K562 (cell line): ENCODE results near the gene HAUS3. TPM values are rescaled to one million over a fixed set of nuclear protein-coding genes. Genes with fewer than 3 reads are reported as not detected.

Source experiments
- ATAC-seq: fragments of 200-7000 bp; cut with Tn5 transposase; 3 replicates; pipeline ENCODE4 v1.9.1; 2020; ENCODE audit warnings: moderate library complexity
- BruUV-seq: library from RNA; stranded (reverse); fragments of 400-500 nt; replicated peaks from 2 replicates; lab custom pipeline; 2021; lab: Mats Ljungman, UMichigan
- CTCF ChIA-PET: fragments of 300-600 bp; formaldehyde crosslinking; extraction: SDS; loops from one replicate; lab custom pipeline; 2021; ENCODE audit warnings: low intra/inter-chr PET ratio; lab: Yijun Ruan, JAX
- POLR2A ChIA-PET: fragments of 300-600, 350-650 bp; sonication (Branson Sonifier 250); formaldehyde crosslinking; extraction: SDS; loops from one replicate; lab custom pipeline; 2021; ENCODE audit warnings: antibody characterized with exemption, inconsistent platforms; lab: Yijun Ruan, JAX
- DNase-seq, 4 experiments: peaks; one replicate each; pipeline versions ENCODE4 v3.0.0 to v3.0.0-alpha.2; 2011 to 2018; ENCODE audit warnings: low spot score in 3 of 4, mixed read lengths in 3 of 4; ENCODE audit errors: extremely low read depth in 1 of 4
- FAIRE-seq: peaks from 2 replicates; lab custom pipeline; 2011; peaks lifted over from hg19 to GRCh38; lab: Jason Lieb, UNC
- H2AFZ ChIP-seq: 2 replicates; pipeline ENCODE4 v1.6.0; 2011; ENCODE audit warnings: low read depth, low read length, control low read depth, inconsistent platforms
- H3K27ac ChIP-seq: fragments of 200-600 bp; 3 replicates; pipeline ENCODE4 v1.8.0; 2011; ENCODE audit warnings: low read depth, mild to moderate bottlenecking, control low read depth, inconsistent platforms, low read length, moderate library complexity, mixed read lengths; ENCODE audit errors: extremely low read depth
- H3K27me3 ChIP-seq, 2 experiments: fragments of 300-600 bp in 1 of 2; 2 replicates in 1 of 2; 3 replicates in 1 of 2; pipeline versions ENCODE4 v1.6.0 to v1.8.0; 2011; ENCODE audit warnings: inconsistent platforms in 2 of 2, low read length in 2 of 2, mild to moderate bottlenecking in 1 of 2, mixed read lengths in 1 of 2, moderate library complexity in 1 of 2; ENCODE audit not compliant: control insufficient read depth in 2 of 2, insufficient read depth in 2 of 2
- H3K36me3 ChIP-seq: fragments of 300-600 bp; 3 replicates; pipeline ENCODE4 v1.8.0; 2011; ENCODE audit warnings: mild to moderate bottlenecking, low read length, inconsistent platforms; ENCODE audit not compliant: control insufficient read depth, insufficient read depth
- H3K4me1 ChIP-seq, 2 experiments: fragments of 200-600 bp in 1 of 2; replicated peaks in 1 of 2; 2 replicates in 1 of 2; 3 replicates in 1 of 2; pipeline versions ENCODE4 v1.5.1 to v1.8.0; 2011; ENCODE audit warnings: inconsistent platforms in 2 of 2, low read length in 2 of 2, mild to moderate bottlenecking in 1 of 2, mixed read lengths in 1 of 2, moderate library complexity in 1 of 2; ENCODE audit not compliant: control insufficient read depth in 2 of 2, insufficient read depth in 2 of 2
- H3K4me2 ChIP-seq: 2 replicates; pipeline ENCODE4 v1.6.1; 2011; ENCODE audit warnings: low read length, control low read depth, inconsistent platforms, mixed read lengths; ENCODE audit not compliant: insufficient read depth
- H3K4me3 ChIP-seq: fragments of 200-600 bp; sonication (generic), shearing (Covaris generic); 2 replicates; pipeline ENCODE4 v1.5.1; 2016; ENCODE audit warnings: control low read depth, inconsistent platforms
- H3K79me2 ChIP-seq: fragments of 200-600 bp; 3 replicates; pipeline ENCODE4 v1.8.0; 2011; ENCODE audit warnings: low read length, inconsistent platforms; ENCODE audit not compliant: control insufficient read depth, insufficient read depth
- H3K9ac ChIP-seq, 2 experiments: 2 replicates each; pipeline versions ENCODE4 v1.6.0 to v1.6.1; 2011; ENCODE audit warnings: low read depth in 2 of 2, low read length in 2 of 2, control low read depth in 1 of 2, inconsistent platforms in 1 of 2, mild to moderate bottlenecking in 1 of 2, mixed read lengths in 1 of 2; ENCODE audit not compliant: insufficient read depth in 1 of 2
- H3K9me1 ChIP-seq: one replicate; pipeline ENCODE4 v1.6.0; 2011; ENCODE audit warnings: inconsistent platforms, mild to moderate bottlenecking, low read length, moderate library complexity; ENCODE audit not compliant: control insufficient read depth, insufficient read depth
- H3K9me3 ChIP-seq: replicated peaks from 2 replicates; pipeline ENCODE4 v1.5.1; 2011; ENCODE audit warnings: low read depth, low read length, inconsistent platforms; ENCODE audit not compliant: control insufficient read depth, insufficient read depth
- H4K20me1 ChIP-seq: replicated peaks from 2 replicates; pipeline ENCODE4 v1.6.1; 2011; ENCODE audit warnings: low read length, inconsistent platforms, mixed read lengths; ENCODE audit not compliant: control insufficient read depth, insufficient read depth
- NONO ChIP-seq, 2 experiments: fragments of 200-400 bp in 1 of 2; fragments of 450-650 bp in 1 of 2; formaldehyde crosslinking in 1 of 2; IDR thresholded peaks; 2 replicates each; pipeline ENCODE4 v1.6.1; 2017; ENCODE audit warnings: low read depth in 2 of 2, mild to moderate bottlenecking in 2 of 2, moderate library complexity in 2 of 2, low read length in 1 of 2
- PCBP1 ChIP-seq: fragments of 200-400 bp; formaldehyde crosslinking; IDR thresholded peaks from 2 replicates; pipeline ENCODE4 v1.6.1; 2018; ENCODE audit warnings: mild to moderate bottlenecking, low read depth, low read length; ENCODE audit not compliant: poor library complexity, severe bottlenecking
- RBBP5 ChIP-seq: fragments of 200-600 bp; sonication (generic); IDR thresholded peaks from 2 replicates; pipeline ENCODE4 v1.6.1; 2012; ENCODE audit warnings: borderline replicate concordance, mild to moderate bottlenecking, low read length, control low read depth, inconsistent platforms; ENCODE audit not compliant: insufficient read depth, poor library complexity, severe bottlenecking
- SIN3A ChIP-seq, 2 experiments: fragments of 150-350 bp in 1 of 2; IDR thresholded peaks; 2 replicates each; pipeline ENCODE4 v1.6.1; 2011 to 2016; ENCODE audit warnings: borderline replicate concordance in 2 of 2, low read depth in 2 of 2, low read length in 2 of 2, mild to moderate bottlenecking in 2 of 2, moderate library complexity in 2 of 2; ENCODE audit not compliant: control insufficient read depth in 1 of 2
- SRSF3 ChIP-seq: fragments of 200-400 bp; formaldehyde crosslinking; IDR thresholded peaks from 2 replicates; pipeline ENCODE4 v1.6.1; 2016; ENCODE audit warnings: mild to moderate bottlenecking, low read length, moderate library complexity; ENCODE audit not compliant: insufficient read depth
- THAP12 ChIP-seq: fragments of 250-450 bp; sonication (Bioruptor Pico); IDR thresholded peaks from 2 replicates; pipeline ENCODE4 v1.9.0; 2021; ENCODE audit warnings: mild to moderate bottlenecking, inconsistent platforms
- YY1 ChIP-seq, 3 experiments: IDR thresholded peaks; 2 replicates each; pipeline ENCODE4 v1.6.1; 2011; ENCODE audit warnings: low read length in 2 of 3, mild to moderate bottlenecking in 2 of 3, moderate library complexity in 2 of 3, borderline replicate concordance in 1 of 3, control low read depth in 1 of 3, low read depth in 1 of 3; ENCODE audit not compliant: insufficient read depth in 3 of 3, insufficient replicate concordance in 2 of 3, control insufficient read depth in 1 of 3, insufficient read length in 1 of 3; ENCODE audit errors: extremely low read depth in 1 of 3
- ZBTB12 ChIP-seq: fragments of 250-450 bp; sonication (Bioruptor Pico); IDR thresholded peaks from 2 replicates; pipeline ENCODE4 v1.4.0; 2020
- ZNF121 ChIP-seq: sonication (generic); formaldehyde crosslinking; conservative IDR thresholded peaks from 2 replicates; pipeline ENCODE4 v1.8.0; 2022; ENCODE audit warnings: missing genetic modification reagents
- ZNF263 ChIP-seq: sonication (generic); formaldehyde crosslinking; IDR thresholded peaks from 2 replicates; pipeline ENCODE4 v1.8.0; 2022; ENCODE audit warnings: mild to moderate bottlenecking, missing genetic modification reagents, borderline replicate concordance
- WGBS: fragments of 100-300 bp; shearing (Covaris generic); methylation state at CpG from one replicate; pipeline ENCODE4 v1.1.6; 2016; ENCODE audit warnings: low coverage, mixed read lengths; ENCODE audit not compliant: insufficient coverage; ENCODE audit errors: missing lambda C conversion rate; 5-methylcytosine and 5-hydroxymethylcytosine counted together
- in situ Hi-C: fragments of 300-500 bp; cut with MboI; formaldehyde crosslinking; loops from 4 replicates; pipeline ENCODE4 v1.15.0; 2018; ENCODE audit warnings: inconsistent platforms, mixed read lengths
- intact Hi-C: fragments of 100-400 bp; cut with micrococcal nuclease; formaldehyde crosslinking; loops from 2 replicates; pipeline ENCODE4 v1.14.2; 2022
- polyA plus RNA-seq, 8 experiments: library from polyadenylated mRNA; depleted of rRNA in 4 of 8; stranded (reverse) in 5 of 8; unstranded in 3 of 8; fragments of >200 nt; fragmentation: Nextera tagmentation in 2 of 8; fragmentation: Illumina TruSeq in 1 of 8; extraction: Ambion mirVana in 2 of 8; extraction: Trizol in 1 of 8; gene quantifications; 2 replicates each; pipeline versions ENCODE4 v1.2.1 to v1.2.3, GENCODE V29; 2011 to 2014; ENCODE audit warnings: inconsistent platforms in 1 of 8, missing spikeins in 1 of 8
- total RNA-seq, 7 experiments: library from RNA; depleted of rRNA in 6 of 7; stranded (reverse); fragments of >200 nt in 6 of 7; fragmentation: Illumina TruSeq in 2 of 7; extraction: Trizol in 2 of 7; gene quantifications; 2 replicates each; pipeline versions ENCODE4 v1.2.1 to v1.2.3, GENCODE V29; 2011 to 2021; ENCODE audit warnings: low replicate concordance in 1 of 7

HAUS3 gene
- total and polyA plus RNA-seq, 9 of the 15 experiments (the other 6 are each of a cell fraction or from before 2014, with no cell fraction given), result 8.9 to 25.7 (median 21.5) TPM

- no peak for TF ChIP-seq ZBTB12
- TF ChIP-seq SRSF3, result no peak
These were observed 20.4 kb upstream of the HAUS3 start (continued) for GRCh38 chr4:2262145-2262943.

- Histone ChIP-seq H3K79me2 (peaks cover 5% of the 10 kb centered on the region; the same call in 1 of the 3 replicates), H2AFZ (peak within 1 kb of the TSS; percentile 90), H3K4me3 (peak within 1 kb of the TSS; percentile 71), H3K9me3 (no peaks in the 10 kb centered on the region), H3K4me1 (peaks cover 11 to 78% of the 10 kb centered on the region in 2 experiments; a peak in 4 of 5 replicates), H3K9me1 (no peaks in the 10 kb centered on the region), H4K20me1 (no peaks in the 10 kb centered on the region), H3K27ac (peak within 1 kb of the TSS; percentile 87), H3K36me3 (no peaks in the 10 kb centered on the region), H3K4me2 (peak within 1 kb of the TSS; percentile 86), H3K27me3 (no peaks in the 10 kb centered on the region), H3K9ac (peak within 1 kb of the TSS; percentile 82 to 93)
- ATAC-seq (no peak), DNase-seq (no peak), FAIRE-seq (no peak)
- ChIA-PET POLR2A (interaction anchor here (0.6 to 1.1 kb wide), 5 partner anchors 10 to 298 kb away, joined by 3 to 9 read pairs (median 3); no protein-coding TSS in a partner anchor), CTCF (no interaction called here)
- WGBS, result 2% methylated on average over 11 of the region's 46 CpGs
- intact Hi-C loops (loop anchor here (5.0 kb wide), 1 partner anchor 156 kb away; the partner anchor contains the start of genes CFAP99 and ZFYVE28), in situ Hi-C loops (no loop called here)
- BruUV-seq, result no TSS peak
- peak; percentile 19 for TF ChIP-seq PCBP1
- TF ChIP-seq THAP12 (CRISPR knock-in tag), result 0 out of 2 replicates have a peak, but pooled peaks have one; percentile 27
- peak; percentile 47 for TF ChIP-seq RBBP5
- TF ChIP-seq NONO (IDR thresholded peaks at IDR 0.05; ENCODE audit: low read depth in 2 of 2, low read length in 1 of 2), result peak in 1 of 2 experiments; percentile 70; a peak in 1 of 4 replicates
- TF ChIP-seq ZNF121 (CRISPR knock-in tag), result no peak
- no peak for TF ChIP-seq ZNF263 (CRISPR knock-in tag)
- TF ChIP-seq YY1 (IDR thresholded peaks at IDR 0.05; ENCODE audit: borderline replicate concordance in 1 of 3, control insufficient read depth in 1 of 3, extremely low read depth in 1 of 3, insufficient read depth in 3 of 3, insufficient read length in 1 of 3, insufficient replicate concordance in 2 of 3, low read depth in 1 of 3, low read length in 2 of 3), result peak in 1 of 3 experiments; percentile 2
- TF ChIP-seq SIN3A (IDR thresholded peaks at IDR 0.05; ENCODE audit: borderline replicate concordance in 2 of 2, control insufficient read depth in 1 of 2, low read depth in 2 of 2, low read length in 2 of 2), result 0 out of 4 replicates have a peak, but pooled peaks of 1 of the 2 experiments have one; percentile 21
These were observed 19.9 kb upstream of the HAUS3 start, which contains the start of gene MXD4 for GRCh38 chr4:2261853-2262144. MXD4 (minus strand) TSS chr4:2262109; CDS start chr4:2261980, 129 bp downstream.
